ENCODE measurements around the gene KCNIP3. TPM values are rescaled to one million over a fixed set of nuclear protein-coding genes. Genes with fewer than 3 reads are reported as not detected.

Gene KCNIP3
- total RNA-seq, 1 donor from 2014 or later, result not detected

- no peaks in the 10 kb centered on the region for H3K4me1 Mint-ChIP-seq
- H3K27ac Mint-ChIP-seq, result no peak overlapping the region
- DNase-seq (no peak), ATAC-seq (ENCODE audit: low read depth) (no peak)
- ChIA-PET CTCF (no interaction called here), POLR2A (no interaction called here)
- intact Hi-C loops (cut with micrococcal nuclease), result no loop called here
- H3K4me3 Mint-ChIP-seq, result no peak overlapping the region
- H3K27me3 Mint-ChIP-seq, result no peaks in the 10 kb centered on the region
- H3K9me3 Mint-ChIP-seq, result peaks cover 2% of the 10 kb centered on the region
- TF ChIP-seq CTCF (IDR thresholded peaks at IDR 0.05), result no peak
- H3K36me3 Mint-ChIP-seq (ENCODE audit: low read depth), result no peaks in the 10 kb centered on the region
Measured at GRCh38 chr2:95333056-95333455, 35.9 kb downstream of the KCNIP3 start.

GRCh38 chr2:95333888-95334338 lies 36.8 kb downstream of the KCNIP3 start:
- DNase-seq (no peak), ATAC-seq (ENCODE audit: low read depth) (no peak)
- no peaks in the 10 kb centered on the region for H3K36me3 Mint-ChIP-seq (ENCODE audit: low read depth)
- no peaks in the 10 kb centered on the region for H3K4me1 Mint-ChIP-seq
- H3K27ac Mint-ChIP-seq, result no peak overlapping the region
- H3K4me3 Mint-ChIP-seq, result no peak overlapping the region
- intact Hi-C loops (cut with micrococcal nuclease), result no loop called here
- no peaks in the 10 kb centered on the region for H3K27me3 Mint-ChIP-seq
- ChIA-PET POLR2A (no interaction called here), CTCF (no interaction called here)
- TF ChIP-seq CTCF (IDR thresholded peaks at IDR 0.05), result no peak
- H3K9me3 Mint-ChIP-seq, result peaks cover 2% of the 10 kb centered on the region

- intact Hi-C loops (cut with micrococcal nuclease), result no loop called here
- ChIA-PET POLR2A (no interaction called here), CTCF (interaction anchor here (1.1 kb wide), 1 partner anchor 10 kb away, joined by 3 read pairs; no protein-coding TSS in a partner anchor)
- Mint-ChIP-seq H3K27me3 (peaks cover 3% of the 10 kb centered on the region), H3K4me1 (no peaks in the 10 kb centered on the region), H3K27ac (no peak overlapping the region), H3K9me3 (peaks cover 2% of the 10 kb centered on the region), H3K4me3 (no peak overlapping the region), H3K36me3 (ENCODE audit: low read depth) (no peaks in the 10 kb centered on the region)
- DNase-seq, result no peak
- no peak for TF ChIP-seq CTCF (IDR thresholded peaks at IDR 0.05)
- no peak for ATAC-seq (ENCODE audit: low read depth)
Measured at GRCh38 chr2:95334916-95335641, 37.9 kb downstream of the KCNIP3 start.

GRCh38 chr2:95336406-95336805 lies 39.3 kb downstream of the KCNIP3 start:
- intact Hi-C loops (cut with micrococcal nuclease), result no loop called here
- Mint-ChIP-seq H3K4me1 (no peaks in the 10 kb centered on the region), H3K9me3 (peaks cover 2% of the 10 kb centered on the region), H3K4me3 (no peak overlapping the region), H3K27me3 (peaks cover 3% of the 10 kb centered on the region), H3K27ac (no peak overlapping the region), H3K36me3 (ENCODE audit: low read depth) (no peaks in the 10 kb centered on the region)
- ATAC-seq (ENCODE audit: low read depth) (no peak), DNase-seq (no peak)
- CTCF ChIA-PET, result interaction anchor here (1.3 kb wide), 1 partner anchor 9 kb away, joined by 4 read pairs; no protein-coding TSS in a partner anchor
- no peak for TF ChIP-seq CTCF (IDR thresholded peaks at IDR 0.05)
- POLR2A ChIA-PET, result no interaction called here

GRCh38 chr2:95337829-95338228 lies 40.7 kb downstream of the KCNIP3 start:
- TF ChIP-seq CTCF (IDR thresholded peaks at IDR 0.05), result no peak
- ATAC-seq (ENCODE audit: low read depth) (no peak), DNase-seq (no peak)
- POLR2A ChIA-PET, result no interaction called here
- Mint-ChIP-seq H3K27me3 (peaks cover 8% of the 10 kb centered on the region), H3K9me3 (peaks cover 2% of the 10 kb centered on the region), H3K36me3 (ENCODE audit: low read depth) (no peaks in the 10 kb centered on the region), H3K4me1 (no peaks in the 10 kb centered on the region), H3K4me3 (no peak overlapping the region), H3K27ac (no peak overlapping the region)
- CTCF ChIA-PET, result no interaction called here
- intact Hi-C loops (cut with micrococcal nuclease), result no loop called here
